SK-N-SH treated with all-trans-retinoic acid at 6 μM for 48 hours (cell line): ENCODE results near the gene SPTA1.

Experiments used
- GLIS3 ChIP-seq: fragments of 250-450 bp; sonication (Bioruptor Pico); IDR thresholded peaks from 2 replicates; pipeline ENCODE4 v1.5.0; 2020; ENCODE audit warnings: mild to moderate bottlenecking, moderate library complexity
- ISL1 ChIP-seq: fragments of 250-450 bp; sonication (Bioruptor Pico); IDR thresholded peaks from 2 replicates; pipeline ENCODE4 v2.1.2; 2022; ENCODE audit warnings: mild to moderate bottlenecking, moderate library complexity
- RARB ChIP-seq: fragments of 250-450 bp; sonication (Bioruptor Pico); IDR thresholded peaks from 2 replicates; pipeline ENCODE4 v1.8.0; 2021; ENCODE audit warnings: mild to moderate bottlenecking, moderate library complexity
- TCF4 ChIP-seq: fragments of 250-450 bp; sonication (Bioruptor Pico); IDR thresholded peaks from 2 replicates; pipeline ENCODE4 v1.8.0; 2021; ENCODE audit warnings: mild to moderate bottlenecking, moderate library complexity, borderline replicate concordance
- TOX ChIP-seq: fragments of 250-450 bp; sonication (Bioruptor Pico); IDR thresholded peaks from 2 replicates; pipeline ENCODE4 v1.8.0; 2021; ENCODE audit warnings: mild to moderate bottlenecking, moderate library complexity, borderline replicate concordance
- ZC3H10 ChIP-seq: fragments of 250-450 bp; sonication (Bioruptor Pico); IDR thresholded peaks from 2 replicates; pipeline ENCODE4 v1.5.1; 2021; ENCODE audit warnings: mild to moderate bottlenecking, moderate library complexity
- ZFP30 ChIP-seq: fragments of 450-650 bp; formaldehyde crosslinking; IDR thresholded peaks from 2 replicates; pipeline ENCODE4 v1.5.0; 2022; ENCODE audit warnings: mild to moderate bottlenecking, moderate library complexity
- ZNF565 ChIP-seq: fragments of 450-650 bp; formaldehyde crosslinking; conservative IDR thresholded peaks from 2 replicates; pipeline ENCODE4 v1.5.0; 2020; ENCODE audit warnings: low read depth, mild to moderate bottlenecking, moderate library complexity
- ZNF70 ChIP-seq: fragments of 450-650 bp; formaldehyde crosslinking; IDR thresholded peaks from 2 replicates; pipeline ENCODE4 v1.5.0; 2020; ENCODE audit warnings: mild to moderate bottlenecking, moderate library complexity
- ZNF8 ChIP-seq: fragments of 450-650 bp; formaldehyde crosslinking; IDR thresholded peaks from 2 replicates; pipeline ENCODE4 v1.5.0; 2020; ENCODE audit warnings: mild to moderate bottlenecking, moderate library complexity
- TF ChIP-seq, protein P1 (sequence below): fragments of 250-450 bp; sonication (Bioruptor Pico); IDR thresholded peaks from 2 replicates; pipeline ENCODE4 v1.8.0; 2020; ENCODE audit warnings: mild to moderate bottlenecking, moderate library complexity, borderline replicate concordance
- TF ChIP-seq, protein P2 (sequence below): fragments of 250-450 bp; sonication (Bioruptor Pico); IDR thresholded peaks from 2 replicates; pipeline ENCODE4 v1.5.1; 2020; ENCODE audit warnings: low read depth, mild to moderate bottlenecking, moderate library complexity

DNA sequence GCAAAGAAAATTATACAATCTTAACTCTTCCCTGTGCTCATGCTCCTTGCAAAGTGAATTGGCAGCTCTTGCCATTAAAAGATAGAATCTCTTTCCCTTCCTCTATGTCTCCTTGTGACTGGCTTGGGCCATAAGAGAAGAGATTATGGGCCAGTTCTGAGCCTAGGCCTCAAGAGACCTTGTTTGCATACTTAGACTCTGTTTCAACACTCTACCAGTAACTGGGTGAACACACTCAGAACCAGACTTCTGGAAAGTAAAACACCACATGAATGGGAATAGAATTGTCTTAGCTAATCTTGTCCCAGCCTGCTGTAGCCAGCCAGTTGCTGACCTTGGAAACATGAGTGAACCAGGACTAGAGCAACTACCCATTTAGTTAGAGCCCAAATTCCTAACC, 49.3 kb upstream of the SPTA1 start:
- TF ChIP-seq GLIS3 (CRISPR knock-in tag) (no peak), ISL1 (no peak), ZNF565 (no peak), ZNF8 (CRISPR knock-in tag) (no peak), ZNF70 (no peak), ZC3H10 (CRISPR knock-in tag) (no peak), RARB (CRISPR knock-in tag) (no peak), ZFP30 (CRISPR knock-in tag) (no peak), TOX (CRISPR knock-in tag) (no peak), TCF4 (CRISPR knock-in tag) (no peak)
- TF ChIP-seq, protein P1, sequence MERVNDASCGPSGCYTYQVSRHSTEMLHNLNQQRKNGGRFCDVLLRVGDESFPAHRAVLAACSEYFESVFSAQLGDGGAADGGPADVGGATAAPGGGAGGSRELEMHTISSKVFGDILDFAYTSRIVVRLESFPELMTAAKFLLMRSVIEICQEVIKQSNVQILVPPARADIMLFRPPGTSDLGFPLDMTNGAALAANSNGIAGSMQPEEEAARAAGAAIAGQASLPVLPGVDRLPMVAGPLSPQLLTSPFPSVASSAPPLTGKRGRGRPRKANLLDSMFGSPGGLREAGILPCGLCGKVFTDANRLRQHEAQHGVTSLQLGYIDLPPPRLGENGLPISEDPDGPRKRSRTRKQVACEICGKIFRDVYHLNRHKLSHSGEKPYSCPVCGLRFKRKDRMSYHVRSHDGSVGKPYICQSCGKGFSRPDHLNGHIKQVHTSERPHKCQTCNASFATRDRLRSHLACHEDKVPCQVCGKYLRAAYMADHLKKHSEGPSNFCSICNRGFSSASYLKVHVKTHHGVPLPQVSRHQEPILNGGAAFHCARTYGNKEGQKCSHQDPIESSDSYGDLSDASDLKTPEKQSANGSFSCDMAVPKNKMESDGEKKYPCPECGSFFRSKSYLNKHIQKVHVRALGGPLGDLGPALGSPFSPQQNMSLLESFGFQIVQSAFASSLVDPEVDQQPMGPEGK (CRISPR knock-in tag): no peak
- TF ChIP-seq, protein P2, sequence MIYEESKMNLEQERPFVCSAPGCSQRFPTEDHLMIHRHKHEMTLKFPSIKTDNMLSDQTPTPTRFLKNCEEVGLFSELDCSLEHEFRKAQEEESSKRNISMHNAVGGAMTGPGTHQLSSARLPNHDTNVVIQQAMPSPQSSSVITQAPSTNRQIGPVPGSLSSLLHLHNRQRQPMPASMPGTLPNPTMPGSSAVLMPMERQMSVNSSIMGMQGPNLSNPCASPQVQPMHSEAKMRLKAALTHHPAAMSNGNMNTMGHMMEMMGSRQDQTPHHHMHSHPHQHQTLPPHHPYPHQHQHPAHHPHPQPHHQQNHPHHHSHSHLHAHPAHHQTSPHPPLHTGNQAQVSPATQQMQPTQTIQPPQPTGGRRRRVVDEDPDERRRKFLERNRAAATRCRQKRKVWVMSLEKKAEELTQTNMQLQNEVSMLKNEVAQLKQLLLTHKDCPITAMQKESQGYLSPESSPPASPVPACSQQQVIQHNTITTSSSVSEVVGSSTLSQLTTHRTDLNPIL (CRISPR knock-in tag): no peak
